Skin of body (tissue), 2 donors: Measurements from ENCODE around the gene PNPLA1. TPM values are rescaled to one million over a fixed set of nuclear protein-coding genes. Genes with fewer than 3 reads are reported as not detected.
A peak's percentile ranks its signal among the peaks of the same experiment; 100 is the strongest.
"Not testable (repeated sequence)": the region's sequence is repeated elsewhere in the genome, so short reads cannot be mapped to it uniquely, and the experiment has no call there.

Experiments used
- DNase-seq: peaks from one replicate; lab custom pipeline; 2025; lab: John Stamatoyannopoulos, UW
- total RNA-seq: library from RNA; depleted of rRNA; stranded (reverse); fragments of >200 nt; gene quantifications from one replicate; pipeline ENCODE4 v1.2.3, GENCODE V29; 2014

PNPLA1 gene
- total RNA-seq, 1 donor from 2014 or later: 4.2 TPM

DNA sequence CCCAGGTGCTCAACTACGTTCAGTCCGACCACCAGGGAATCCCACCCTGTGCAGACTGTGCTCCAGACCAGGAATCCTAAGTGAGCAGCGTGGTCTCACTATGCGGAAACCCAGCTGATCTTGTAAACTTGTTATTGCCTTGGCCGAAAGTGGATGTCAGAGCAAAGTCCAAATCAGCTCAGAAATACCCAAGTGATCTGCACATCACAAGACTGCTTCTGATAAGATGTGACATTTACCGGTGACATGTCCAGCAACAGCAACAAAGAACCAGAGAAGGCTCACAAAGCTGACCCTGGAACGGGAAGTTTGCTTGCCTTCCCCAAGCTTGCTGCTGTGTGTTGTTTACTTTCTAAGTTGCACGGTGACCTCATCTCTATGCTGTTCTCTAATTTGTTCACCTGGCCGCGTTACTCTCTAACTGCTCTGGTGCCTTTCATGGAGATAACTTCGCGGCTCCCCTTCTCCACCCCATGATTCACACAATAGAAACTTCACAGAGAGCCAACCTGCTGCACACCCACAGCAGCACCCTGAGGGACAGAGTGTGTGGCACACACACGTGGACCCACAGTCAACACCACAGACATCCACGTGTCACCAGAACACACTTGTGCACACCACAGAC is 65.1 kb downstream of the PNPLA1 start:
- no peak for DNase-seq

DNA sequence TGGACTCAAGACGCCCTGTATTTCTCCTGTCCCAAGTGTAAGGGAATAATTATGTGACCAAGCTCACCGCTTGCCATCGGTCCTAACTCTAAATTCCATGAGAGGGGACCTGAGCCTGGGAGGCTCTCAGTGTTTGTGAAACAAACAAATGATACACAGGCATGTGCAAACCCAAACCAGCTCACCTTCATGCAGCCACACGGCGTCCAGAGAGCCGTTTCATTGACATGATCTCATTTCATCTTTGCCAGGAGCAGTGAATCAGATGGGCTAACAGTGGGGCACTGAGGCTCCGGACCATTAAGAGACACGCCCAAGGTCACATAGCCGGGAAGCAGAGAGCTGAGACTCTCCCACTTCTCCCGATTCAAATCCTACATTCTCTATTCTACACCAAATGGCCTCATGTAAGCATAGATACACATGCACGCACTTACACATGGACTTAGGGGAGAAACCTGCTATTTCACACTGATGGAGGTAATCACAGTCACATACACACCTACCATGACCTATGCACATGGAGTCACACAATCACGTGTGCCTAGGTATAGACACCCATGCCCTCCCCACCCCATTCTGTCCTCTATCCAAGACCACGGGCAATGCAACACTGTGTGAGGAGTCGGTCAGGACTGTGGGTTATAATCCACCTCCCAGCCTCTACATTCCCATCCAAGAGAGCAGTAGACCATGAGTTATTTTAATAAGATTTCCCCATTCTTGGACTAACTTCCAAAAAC is 65.8 kb downstream of the PNPLA1 start:
- DNase-seq: no peak

DNA sequence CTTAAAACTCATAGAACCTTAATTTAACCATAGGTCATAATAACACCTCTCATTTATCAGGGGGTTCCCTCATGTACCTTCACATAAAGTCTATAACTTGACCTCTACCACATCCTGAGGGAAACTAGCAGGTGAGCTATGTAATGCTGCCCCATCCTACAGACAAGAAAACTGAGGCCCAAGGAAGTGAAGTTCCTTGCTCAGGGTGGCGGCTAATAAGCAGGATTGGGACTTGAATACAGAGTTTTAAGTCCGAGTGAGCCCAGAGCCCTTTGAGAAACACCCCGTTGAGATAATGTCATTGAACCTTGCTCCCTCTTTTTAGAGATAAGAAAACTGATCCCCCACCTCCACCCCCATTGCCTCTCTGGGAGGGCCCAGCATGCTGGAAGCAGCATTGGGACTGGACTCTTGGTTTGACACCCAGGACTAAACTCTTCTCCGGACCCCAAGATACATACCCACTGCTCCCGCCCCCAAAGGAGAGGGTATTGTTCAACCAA is 66.4 kb downstream of the PNPLA1 start:
- DNase-seq: no peak

DNA sequence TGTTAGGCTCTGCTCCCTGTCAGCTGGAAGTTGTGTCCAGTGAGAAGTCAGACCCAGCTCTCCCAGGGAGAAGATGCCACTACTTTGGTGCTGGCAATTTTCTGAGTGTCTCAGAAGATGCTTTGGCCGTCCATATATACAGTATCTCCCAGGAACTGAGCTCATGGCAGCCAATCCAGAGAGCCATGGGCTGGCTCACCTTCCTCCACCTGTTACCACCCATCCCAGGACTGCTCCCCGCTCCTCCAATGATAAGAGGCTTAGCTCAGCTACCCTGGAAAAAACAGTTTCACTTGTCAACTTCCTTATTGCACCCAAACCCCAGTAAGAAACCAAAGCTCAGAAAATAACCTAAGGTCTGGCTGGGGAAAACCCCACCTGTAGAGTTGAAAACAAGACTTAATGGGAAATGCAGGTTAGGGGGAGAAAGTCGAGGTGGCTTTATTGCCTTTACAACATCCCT is 67.0 kb downstream of the PNPLA1 start, which contains the start of gene BNIP5:
BNIP5 (minus strand) TSS at position 110 of the 463 bp plus-strand sequence. CDS start 6,198 bp downstream, outside the sequence.
- DNase-seq: no peak

DNA sequence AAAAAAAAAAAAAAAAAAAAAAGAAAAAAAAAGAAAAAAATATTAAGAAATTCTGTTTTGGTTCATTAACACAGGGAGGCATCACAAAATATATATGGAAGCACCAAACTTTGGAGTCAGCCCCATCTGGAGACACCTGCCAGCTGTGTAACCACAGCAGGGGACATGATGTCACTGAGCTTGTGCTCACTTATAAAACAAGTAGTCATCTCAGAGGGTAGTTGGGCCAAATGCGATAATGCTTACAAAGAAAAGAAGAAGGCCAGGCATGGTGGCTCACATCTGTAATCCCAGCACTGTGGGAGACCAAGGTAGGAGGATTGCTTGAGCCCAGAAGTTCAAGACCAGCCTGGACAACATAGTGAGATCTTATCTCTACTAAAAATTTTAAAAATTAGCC is 68.0 kb downstream of the PNPLA1 start:
- no peak for DNase-seq

DNA sequence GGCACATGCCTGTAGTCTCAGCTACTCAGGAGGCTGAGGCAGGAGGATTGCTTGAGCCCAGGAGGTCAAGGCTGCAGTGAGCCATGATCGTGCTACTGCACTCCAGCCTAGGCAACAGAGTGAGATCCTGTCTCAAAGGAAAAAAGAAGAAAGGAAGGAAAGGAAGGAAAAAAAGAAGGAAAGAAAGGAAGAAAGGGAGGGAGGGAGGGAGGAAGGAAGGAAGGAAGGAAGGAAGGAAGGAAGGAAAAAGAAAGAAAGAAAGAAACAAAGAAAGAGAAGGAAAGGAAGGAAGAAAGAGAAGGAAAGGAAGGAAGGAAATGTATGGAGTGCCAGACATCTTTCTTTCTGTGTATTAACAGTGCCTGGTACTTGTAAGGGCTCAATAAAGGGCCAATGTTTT is 68.4 kb downstream of the PNPLA1 start:
- not testable (repeated sequence) for DNase-seq

DNA sequence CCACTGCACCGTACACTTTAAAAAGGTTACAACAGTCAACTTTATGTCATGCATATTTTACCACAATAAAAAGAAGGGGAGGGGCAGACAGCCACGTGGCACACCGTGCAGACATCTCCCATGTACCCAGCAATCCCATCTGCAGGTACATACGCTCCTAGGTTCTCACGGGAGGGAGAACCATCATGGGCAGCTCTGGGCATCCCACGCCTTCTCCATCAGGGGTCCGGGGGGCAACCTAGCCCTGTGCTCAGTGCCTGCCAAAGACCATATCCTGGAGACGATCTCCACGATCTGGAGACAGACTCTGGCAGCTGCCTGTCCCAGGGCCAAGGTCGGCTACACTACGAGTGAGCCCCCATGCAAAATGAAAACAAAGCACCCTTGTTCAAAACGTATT is 69.3 kb downstream of the PNPLA1 start:
- DNase-seq: no peak

DNA sequence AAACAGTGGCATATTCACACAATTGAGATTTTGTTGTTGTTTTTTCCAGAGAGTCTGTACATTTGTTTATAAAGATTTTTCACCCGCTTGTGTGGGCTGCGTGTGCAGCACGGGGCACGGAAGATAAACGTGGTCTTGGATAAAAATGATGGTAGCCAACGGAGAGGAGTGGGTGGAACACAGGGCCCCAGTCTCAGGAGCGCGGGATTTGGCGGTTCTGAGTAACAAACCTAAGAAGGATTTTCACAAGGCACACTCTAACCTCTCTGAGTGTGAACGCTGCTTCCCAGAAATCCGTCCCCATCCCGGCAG is 70.4 kb downstream of the PNPLA1 start:
- no peak for DNase-seq

DNA sequence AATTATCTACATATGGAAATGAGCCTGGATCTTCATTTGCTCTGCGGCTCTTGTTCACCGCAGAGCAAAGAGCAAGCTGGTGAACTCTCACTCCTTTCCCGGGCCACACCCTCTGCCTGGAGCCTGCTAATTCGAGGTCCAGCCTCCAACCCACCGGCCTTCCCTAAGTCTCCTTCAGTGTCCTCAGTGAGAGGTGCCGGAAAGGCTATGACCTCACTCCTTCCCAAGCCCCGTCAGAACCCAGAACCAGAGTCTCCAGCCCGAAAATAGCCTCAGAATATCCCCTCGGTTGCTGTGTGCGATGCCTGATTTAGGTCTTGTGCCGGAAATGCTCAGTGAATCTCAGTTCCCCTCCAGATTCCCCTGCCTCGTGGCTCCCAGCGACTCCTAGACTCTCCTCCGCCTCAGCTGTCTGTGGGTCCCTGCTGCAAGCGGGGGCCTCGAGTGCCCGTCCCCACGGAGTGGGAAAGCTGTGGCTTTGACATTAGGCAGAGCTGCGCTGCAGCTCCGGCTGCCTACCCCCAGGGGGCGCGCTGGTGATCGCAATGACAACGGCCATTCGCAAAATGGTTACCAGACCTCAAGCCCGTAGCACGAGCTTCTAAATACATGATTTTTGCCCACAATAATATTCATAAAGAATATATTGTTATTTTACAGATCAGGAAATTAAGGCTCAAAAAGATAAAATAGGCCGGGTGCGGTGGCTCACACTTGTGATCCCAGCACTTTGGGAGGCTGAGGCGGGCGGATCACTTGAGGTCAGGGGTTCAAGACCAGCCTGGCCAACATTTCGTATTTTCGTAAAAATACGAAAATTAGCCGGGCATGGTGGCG is 71.0 kb downstream of the PNPLA1 start:
- DNase-seq: peak; percentile 39

DNA sequence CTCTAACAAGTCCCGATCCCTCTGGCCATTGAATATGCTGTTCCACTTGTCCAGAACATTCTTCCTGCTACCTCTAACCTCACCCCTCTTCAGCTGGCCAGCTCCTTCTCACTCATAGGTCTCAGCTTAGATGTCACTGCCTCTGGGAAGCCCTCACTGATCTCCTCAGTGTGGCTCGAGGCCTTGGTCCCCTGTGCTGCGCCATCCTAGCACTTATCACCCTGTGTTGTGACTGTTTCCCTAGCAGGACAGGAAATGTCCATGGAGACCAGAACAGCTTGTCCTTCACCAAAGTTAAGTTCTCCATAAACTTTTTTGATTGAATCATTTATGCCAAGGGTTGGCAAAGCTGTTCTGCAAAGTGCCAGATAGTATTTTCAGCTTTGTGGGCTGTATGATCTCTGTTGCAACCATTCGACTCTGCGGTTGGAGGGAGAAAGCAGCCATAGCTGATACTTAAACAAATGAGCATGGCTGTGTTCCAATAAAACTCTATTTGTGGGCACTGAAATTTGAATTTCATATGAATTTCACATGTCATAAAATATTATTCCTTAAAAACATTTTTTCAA is 73.3 kb downstream of the PNPLA1 start:
- no peak for DNase-seq

DNA sequence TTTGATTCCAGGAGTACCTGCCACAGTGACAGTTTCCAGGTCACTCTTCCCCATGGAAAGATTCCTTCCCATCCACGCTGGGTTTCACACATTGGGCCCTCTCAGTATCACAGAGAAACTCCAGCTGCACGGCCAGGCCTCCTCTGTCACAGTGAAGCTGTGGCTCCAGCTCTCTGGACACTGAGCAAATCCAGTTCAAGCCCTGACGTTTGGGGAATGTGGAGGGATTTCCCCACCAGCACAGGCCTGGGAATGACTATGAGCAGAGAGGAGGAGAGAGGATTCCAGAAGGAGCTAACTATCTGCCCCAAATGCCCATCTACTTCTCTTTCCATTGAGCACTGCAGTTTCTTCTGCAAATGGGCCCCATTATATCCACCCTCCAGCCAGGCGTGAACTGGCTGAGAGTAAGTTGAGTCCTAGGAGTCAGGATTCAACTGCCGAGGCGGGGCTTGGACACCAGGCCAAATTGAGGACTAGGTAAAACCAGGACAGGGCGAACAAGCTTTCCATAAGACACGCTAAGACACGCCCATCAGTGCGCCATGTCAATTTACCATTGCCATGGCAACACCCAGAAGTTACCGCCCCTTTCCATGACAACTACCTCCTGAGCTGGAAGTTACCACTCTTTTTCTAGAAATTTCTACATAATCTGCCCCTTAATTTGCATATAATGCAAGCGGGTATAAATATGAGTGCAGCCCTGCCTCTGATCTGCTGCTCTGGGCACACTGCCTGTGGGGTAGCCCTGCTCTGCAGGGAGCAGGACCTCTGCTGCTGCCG is 76.0 kb downstream of the PNPLA1 start:
- DNase-seq: no peak

DNA sequence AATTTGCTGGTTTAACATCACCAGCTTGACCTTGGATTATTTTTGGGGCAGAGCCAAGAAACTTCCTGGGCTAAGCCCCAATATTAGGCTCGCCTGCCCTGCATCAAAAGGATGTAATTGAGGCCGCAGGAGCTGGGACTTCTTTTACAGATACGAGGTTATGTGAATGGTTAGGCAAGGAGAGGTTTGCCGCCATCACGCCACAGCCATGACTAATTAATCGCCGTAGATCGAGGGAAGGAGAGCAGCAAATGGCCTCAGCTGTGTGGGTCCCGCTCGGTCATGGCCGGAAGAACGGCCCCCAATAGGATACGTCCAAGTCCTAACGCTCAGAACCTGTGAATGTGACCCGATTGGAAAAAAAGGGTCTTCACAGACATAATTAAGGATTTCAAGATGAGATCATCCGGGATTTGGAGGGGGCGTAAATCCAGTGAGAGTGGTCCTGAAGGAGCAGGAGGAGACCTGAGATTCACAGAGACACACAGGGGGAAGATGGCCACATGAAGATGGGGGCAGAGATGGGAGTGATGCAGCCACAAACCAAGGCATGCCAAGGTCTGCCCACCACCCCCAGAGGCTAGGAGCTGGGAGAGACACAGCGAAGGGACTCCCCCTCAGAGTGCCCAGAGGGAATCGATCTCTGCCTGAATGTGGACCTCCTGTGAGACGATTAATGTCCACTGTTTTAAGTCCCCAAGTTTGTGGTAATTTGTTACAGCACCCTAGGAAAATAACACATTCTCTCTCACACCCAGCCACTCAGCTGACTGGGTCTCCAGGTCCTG is 76.8 kb downstream of the PNPLA1 start:
- DNase-seq: no peak

DNA sequence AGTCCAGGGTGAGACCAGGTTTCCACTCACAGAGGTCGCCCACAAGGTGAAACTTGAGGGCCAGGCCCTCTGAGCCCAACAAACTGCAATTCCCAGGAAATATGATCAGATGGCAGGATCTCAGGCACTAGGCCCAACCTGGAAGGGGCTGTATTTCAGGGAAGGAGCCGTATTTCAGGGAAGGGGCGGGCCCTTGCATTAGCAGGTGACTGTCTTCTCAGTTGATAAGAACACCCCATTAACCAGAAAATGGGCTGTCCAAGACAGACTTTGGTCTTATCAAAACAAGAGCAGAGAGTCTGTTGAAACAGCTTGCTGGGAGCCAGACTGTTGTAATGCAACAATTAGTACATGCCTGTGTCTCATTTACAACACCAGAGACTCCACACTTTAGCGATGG is 77.8 kb downstream of the PNPLA1 start:
- no peak for DNase-seq

DNA sequence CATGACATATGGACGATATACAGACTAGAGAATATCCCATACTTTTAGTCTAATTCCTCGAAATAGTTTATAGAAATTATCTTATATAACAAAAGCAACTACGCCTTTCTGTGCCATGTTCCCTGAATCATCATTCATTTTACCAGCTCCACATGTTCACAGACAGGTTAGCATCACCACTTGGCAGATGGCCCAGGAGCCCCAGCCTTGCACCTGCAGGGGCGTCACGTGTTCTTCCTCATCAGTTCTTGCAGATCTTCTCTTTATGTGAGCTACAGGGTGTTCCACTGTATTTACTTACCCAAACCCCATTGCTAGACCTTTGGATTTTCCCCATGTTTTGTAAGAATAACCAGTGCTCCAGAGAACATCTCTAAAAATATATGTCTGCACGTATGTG is 79.4 kb downstream of the PNPLA1 start:
- no peak for DNase-seq

DNA sequence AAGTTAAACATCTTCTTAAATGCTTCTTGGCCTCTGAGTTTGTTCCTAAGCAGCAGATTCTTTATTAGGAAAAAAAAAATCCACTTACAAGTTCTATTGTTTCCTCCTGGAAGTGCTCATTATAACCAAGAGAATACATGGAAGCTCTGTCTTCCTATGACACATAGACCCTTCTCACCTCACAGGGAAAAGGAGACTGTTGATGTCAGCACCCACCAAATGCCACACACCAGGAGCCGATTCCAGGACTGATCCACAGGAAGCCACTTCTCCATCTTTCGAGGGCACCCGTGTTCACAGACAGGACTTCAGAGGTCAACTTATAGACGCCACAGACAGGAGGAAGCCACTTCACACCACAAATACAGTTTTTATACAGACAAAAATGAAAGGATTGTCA is 80.2 kb downstream of the PNPLA1 start:
- no peak for DNase-seq

DNA sequence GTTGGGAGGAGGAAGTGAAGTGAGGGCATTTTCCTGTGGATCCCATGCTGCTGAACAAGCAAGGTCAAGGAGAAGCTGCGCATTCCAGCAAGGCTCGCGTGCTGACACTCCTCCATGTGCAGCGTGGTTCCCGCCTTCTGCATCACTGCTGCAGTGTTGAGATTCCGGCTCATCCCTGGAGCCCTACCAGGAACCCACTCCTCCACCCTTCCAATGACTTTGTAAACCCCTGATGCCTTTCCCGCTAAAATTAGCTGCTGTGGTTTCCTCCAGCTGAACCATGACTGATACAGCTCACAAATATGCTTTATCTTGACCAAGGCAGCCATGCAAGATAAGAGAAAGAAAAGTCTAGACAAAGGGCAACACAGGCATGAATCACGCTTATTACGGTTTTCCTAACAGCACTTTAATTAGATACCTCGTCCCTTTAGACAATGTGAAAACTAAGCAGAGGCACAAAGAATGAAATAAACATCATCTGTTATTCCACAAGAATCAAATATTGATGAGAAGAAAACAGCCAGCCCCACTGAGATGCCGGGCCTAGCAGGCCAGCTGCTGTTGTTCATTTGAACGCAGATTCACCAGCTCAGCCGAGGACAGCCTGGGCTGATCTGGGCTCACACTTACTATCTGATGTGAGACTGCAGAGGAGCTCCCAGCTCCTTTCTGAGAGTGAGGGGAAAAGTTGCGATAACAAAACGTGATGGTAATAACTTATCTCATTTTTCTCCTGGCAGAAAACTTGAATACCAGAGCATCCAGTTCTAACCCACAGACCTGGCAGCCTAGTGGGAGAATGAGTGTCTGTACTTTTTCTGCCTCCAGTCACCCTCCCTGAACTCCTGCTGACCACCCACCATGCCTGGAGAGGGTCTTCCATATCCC is 81.1 kb downstream of the PNPLA1 start:
- no peak for DNase-seq

DNA sequence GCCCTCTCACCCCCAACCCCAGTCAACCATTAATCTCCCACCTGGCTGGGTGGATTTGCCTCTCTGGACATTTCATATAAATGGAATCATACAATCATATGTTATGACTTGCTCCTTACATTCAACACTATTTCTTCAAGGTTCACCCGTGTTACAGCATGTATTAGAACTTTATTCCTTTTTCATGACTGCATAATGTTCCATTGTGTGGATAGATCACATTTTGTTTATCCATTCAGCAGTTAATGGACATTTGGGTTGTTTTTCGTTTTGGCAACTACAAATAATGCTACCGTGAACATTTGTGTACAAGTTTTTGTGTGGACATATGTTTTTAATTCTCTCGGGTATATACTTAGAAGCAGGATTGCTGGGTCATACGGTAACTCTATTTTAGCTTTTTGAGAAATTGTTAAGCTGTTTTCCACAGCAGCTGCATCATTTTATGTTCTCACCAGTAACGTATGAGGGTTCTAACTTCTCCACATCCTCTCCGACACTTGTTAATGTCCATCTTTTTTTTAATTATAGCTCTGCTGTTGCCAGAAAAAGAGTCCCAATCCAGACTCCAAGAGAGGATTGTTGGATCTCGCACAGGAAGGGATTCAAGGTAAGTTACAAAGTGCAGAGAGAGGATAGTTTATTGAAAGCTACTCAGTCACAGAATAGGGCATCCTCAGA is 82.8 kb downstream of the PNPLA1 start:
- DNase-seq: no peak

DNA sequence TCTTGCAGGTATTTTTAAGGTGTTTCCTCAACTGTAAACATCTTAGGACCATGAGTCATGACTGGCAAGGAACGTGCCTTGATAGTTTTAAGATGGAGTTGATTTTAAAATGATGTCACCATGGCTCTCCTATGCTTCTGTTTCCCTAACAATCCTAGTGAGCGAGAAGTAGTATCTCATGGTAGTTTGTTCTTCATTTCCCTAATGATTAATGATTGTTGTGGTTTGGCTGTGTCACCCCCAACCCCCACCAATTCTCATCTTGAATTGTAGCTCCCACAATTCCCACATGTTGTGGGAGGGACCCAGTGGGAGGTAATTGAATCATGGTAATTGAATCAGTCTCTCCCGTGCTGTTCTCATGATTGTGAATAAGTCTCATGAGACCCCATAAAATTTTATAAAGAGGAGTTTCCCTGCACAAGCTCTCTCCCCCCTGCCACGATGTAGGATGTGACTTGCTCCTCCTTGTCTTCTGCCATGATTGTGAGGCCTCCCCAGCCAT is 83.6 kb downstream of the PNPLA1 start:
- DNase-seq: no peak
